Upper lobe of right lung (tissue), 1 donor: ENCODE measurements around the gene HIVEP3. TPM values are rescaled to one million over a fixed set of nuclear protein-coding genes. Genes with fewer than 3 reads are reported as not detected.
A peak's percentile ranks its signal among the peaks of the same experiment; 100 is the strongest.
"Not testable (repeated sequence)": the region's sequence is repeated elsewhere in the genome, so short reads cannot be mapped to it uniquely, and the experiment has no call there.

Source experiments
- ATAC-seq: fragments of 200-7000 bp; cut with Tn5 transposase; one replicate; pipeline ENCODE4 v1.9.1; 2020; ENCODE audit warnings: mild to moderate bottlenecking, moderate library complexity
- DNase-seq: peaks from one replicate; pipeline ENCODE4 v3.0.0-alpha.2; 2020
- H3K27ac ChIP-seq: fragments of 200-600 bp; one replicate; pipeline ENCODE4 v1.8.0; 2022
- H3K27me3 ChIP-seq: fragments of 200-600 bp; one replicate; pipeline ENCODE4 v1.8.0; 2022; ENCODE audit warnings: mild to moderate bottlenecking
- H3K36me3 ChIP-seq: fragments of 200-600 bp; one replicate; pipeline ENCODE4 v1.8.0; 2022
- H3K4me1 ChIP-seq: fragments of 200-600 bp; one replicate; pipeline ENCODE4 v1.8.0; 2022
- H3K4me3 ChIP-seq: fragments of 200-600 bp; one replicate; pipeline ENCODE4 v1.8.0; 2022; ENCODE audit warnings: mild to moderate bottlenecking
- H3K9me3 ChIP-seq: fragments of 200-600 bp; one replicate; pipeline ENCODE4 v1.8.0; 2022
- CTCF ChIP-seq: fragments of 200-600 bp; IDR thresholded peaks from one replicate; pipeline ENCODE4 v1.8.0; 2022; ENCODE audit warnings: antibody characterized with exemption
- intact Hi-C: fragments of 100-400 bp; cut with DNase I; formaldehyde crosslinking; loops from one replicate; pipeline ENCODE4 v1.11.0; 2022
- total RNA-seq: library from RNA; stranded (reverse); fragmentation: NEBNext Ultra II Directional; extraction: Animal tissue kit (Norgen Biotek cat#: 25700); gene quantifications from one replicate; pipeline ENCODE4 v1.2.1, GENCODE V29; 2021
- donor health status: DM: no; HTN: yes; CAD: no; lungs with severe emphysema.

The HIVEP3 gene
- total RNA-seq, 1 donor from 2014 or later, result 16.6 TPM

DNA sequence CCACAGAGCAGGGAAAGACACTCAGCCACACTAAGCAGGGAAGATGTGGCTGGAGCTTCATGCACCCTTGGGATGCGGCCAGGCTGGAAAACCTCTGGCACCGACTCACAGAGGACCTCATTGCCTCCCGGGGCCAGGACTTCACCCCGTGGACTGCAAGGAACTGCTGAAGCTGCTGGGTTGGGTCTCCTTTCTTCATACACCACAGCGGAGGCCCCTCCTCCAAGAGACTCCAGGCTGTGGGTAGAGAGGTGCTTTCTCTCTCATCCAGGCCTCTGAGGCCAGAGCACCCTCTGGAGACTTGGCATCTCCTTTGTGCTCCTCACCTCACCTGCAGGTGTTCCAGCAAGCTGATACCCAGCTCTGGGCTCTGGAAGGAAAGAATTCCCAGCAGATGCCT lies 358.2 kb downstream of the HIVEP3 start:
- H3K4me1 ChIP-seq, result no peaks in the 10 kb centered on the region
- H3K4me3 ChIP-seq, result no peak overlapping the region
- H3K36me3 ChIP-seq, result no peaks in the 10 kb centered on the region
- H3K27ac ChIP-seq, result no peak overlapping the region
- no peaks in the 10 kb centered on the region for H3K9me3 ChIP-seq
- ATAC-seq, result no peak
- no peak for DNase-seq
- intact Hi-C loops, result no loop called here
- no peak for TF ChIP-seq CTCF
- no peaks in the 10 kb centered on the region for H3K27me3 ChIP-seq

DNA sequence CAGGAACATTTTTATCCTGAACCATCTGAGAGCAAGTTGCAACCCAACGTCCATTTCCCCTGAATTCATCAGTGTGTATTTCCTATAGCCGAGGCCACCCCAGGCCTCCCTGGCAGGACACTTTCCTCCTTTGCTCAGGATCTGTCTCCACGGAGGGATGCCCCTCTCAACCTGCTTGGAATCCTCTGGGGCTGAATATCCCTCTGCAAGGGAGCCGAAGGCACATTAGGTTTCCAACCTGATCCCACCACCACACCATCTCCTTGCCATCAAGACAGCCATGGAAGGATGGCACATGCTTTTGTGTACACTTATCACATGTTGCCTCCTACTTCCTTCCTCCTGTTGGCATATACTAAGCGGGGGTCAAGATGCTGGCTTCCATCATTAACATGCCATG lies 359.4 kb downstream of the HIVEP3 start:
- no peak for ATAC-seq
- intact Hi-C loops, result no loop called here
- H3K27me3 ChIP-seq, result no peaks in the 10 kb centered on the region
- no peak for DNase-seq
- TF ChIP-seq CTCF, result no peak
- H3K36me3 ChIP-seq, result no peaks in the 10 kb centered on the region
- no peak overlapping the region for H3K27ac ChIP-seq
- no peaks in the 10 kb centered on the region for H3K4me1 ChIP-seq
- H3K9me3 ChIP-seq, result no peaks in the 10 kb centered on the region
- H3K4me3 ChIP-seq, result no peak overlapping the region

DNA sequence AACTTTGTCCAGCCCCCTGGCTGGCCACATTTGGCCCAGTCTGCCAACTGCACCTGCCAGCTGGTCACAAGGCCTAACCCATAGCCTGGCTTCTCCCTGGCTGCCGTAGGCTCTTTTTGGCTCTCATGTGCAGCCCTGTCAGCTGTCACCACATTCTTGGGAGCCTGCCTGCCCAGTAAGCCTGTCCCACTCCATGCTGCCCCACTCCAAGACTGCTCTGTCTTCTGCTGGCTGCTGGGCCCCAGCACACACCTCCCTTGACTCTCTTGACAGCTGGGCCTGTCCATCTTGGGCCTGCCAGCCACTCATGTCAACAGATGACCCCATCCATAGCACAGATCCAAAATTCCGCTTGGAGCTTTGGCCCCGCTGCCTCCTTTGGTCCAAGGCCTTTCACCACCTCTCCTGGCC lies 360.0 kb downstream of the HIVEP3 start:
- H3K4me1 ChIP-seq, result no peaks in the 10 kb centered on the region
- TF ChIP-seq CTCF, result no peak
- no peak for DNase-seq
- peak; percentile 49 for ATAC-seq
- H3K27me3 ChIP-seq, result no peaks in the 10 kb centered on the region
- H3K27ac ChIP-seq, result no peak overlapping the region
- H3K9me3 ChIP-seq, result no peaks in the 10 kb centered on the region
- no peak overlapping the region for H3K4me3 ChIP-seq
- H3K36me3 ChIP-seq, result no peaks in the 10 kb centered on the region
- intact Hi-C loops, result no loop called here

GRCh38 chr1:41557751-41558455 lies 360.8 kb downstream of the HIVEP3 start:
- Histone ChIP-seq H3K9me3 (no peaks in the 10 kb centered on the region), H3K4me1 (no peaks in the 10 kb centered on the region), H3K4me3 (no peak overlapping the region), H3K27ac (no peak overlapping the region), H3K36me3 (no peaks in the 10 kb centered on the region), H3K27me3 (no peaks in the 10 kb centered on the region)
- ATAC-seq (peak; percentile 23), DNase-seq (no peak)
- intact Hi-C loops, result no loop called here
- TF ChIP-seq CTCF, result no peak

GRCh38 chr1:41554746-41555145 lies 364.0 kb downstream of the HIVEP3 start:
- H3K27ac ChIP-seq, H3K36me3 ChIP-seq, ATAC-seq, DNase-seq, H3K4me3 ChIP-seq, H3K9me3 ChIP-seq, H3K27me3 ChIP-seq, intact Hi-C loops, H3K4me1 ChIP-seq: not testable (repeated sequence)

GRCh38 chr1:41547781-41548560 lies 370.8 kb downstream of the HIVEP3 start:
- no peak for TF ChIP-seq CTCF

More at GRCh38 chr1:41547781-41548560, 370.8 kb downstream of the HIVEP3 start:
- Histone ChIP-seq H3K36me3 (no peaks in the 10 kb centered on the region), H3K4me1 (no peaks in the 10 kb centered on the region), H3K9me3 (no peaks in the 10 kb centered on the region), H3K27ac (no peak overlapping the region), H3K4me3 (no peak overlapping the region), H3K27me3 (no peaks in the 10 kb centered on the region)
- peak; percentile 42 for DNase-seq
- intact Hi-C loops, result no loop called here
- ATAC-seq, result no peak
